Spinal cord (tissue), 10 donors: ENCODE results near the gene CACNA1A. TPM values are rescaled to one million over a fixed set of nuclear protein-coding genes. Genes with fewer than 3 reads are reported as not detected.
A peak's percentile ranks its signal among the peaks of the same experiment; 100 is the strongest.

Experiments used
- DNase-seq, 6 donors: peaks; one replicate each; pipeline versions ENCODE4 v3.0.0 to v3.0.0-alpha.2; 2013 to 2015; ENCODE audit warnings: low spot score in 6 of 6, low read depth in 4 of 6
- H3K27ac ChIP-seq: one replicate; pipeline ENCODE4 v1.5.1; 2013; ENCODE audit warnings: low read depth, low read length, control low read depth
- H3K27me3 ChIP-seq: one replicate; pipeline ENCODE4 v1.6.1; 2013; ENCODE audit warnings: low read length; ENCODE audit not compliant: control insufficient read depth, insufficient read depth
- H3K36me3 ChIP-seq: one replicate; pipeline ENCODE4 v1.6.1; 2013; ENCODE audit warnings: low read length; ENCODE audit not compliant: control insufficient read depth, insufficient read depth
- H3K4me1 ChIP-seq: one replicate; pipeline ENCODE4 v1.6.1; 2013; ENCODE audit warnings: low read length; ENCODE audit not compliant: control insufficient read depth, insufficient read depth
- H3K4me3 ChIP-seq: one replicate; pipeline ENCODE4 v1.5.1; 2013; ENCODE audit warnings: low read depth, low read length, control low read depth
- H3K9me3 ChIP-seq: one replicate; pipeline ENCODE4 v1.6.1; 2013; ENCODE audit warnings: low read length; ENCODE audit not compliant: control insufficient read depth, insufficient read depth
- WGBS: methylation state at CpG from one replicate; pipeline ENCODE4 v1.1.5; 2013; ENCODE audit warnings: missing lambda C conversion rate; ENCODE audit not compliant: insufficient coverage; 5-methylcytosine and 5-hydroxymethylcytosine counted together
- polyA plus RNA-seq, 2 donors: library from polyadenylated mRNA; unstranded; fragments of 120-200 nt; gene quantifications; one replicate each; pipeline ENCODE4 v1.2.1, GENCODE V29; 2013; ENCODE audit not compliant: insufficient read length in 2 of 2
- total RNA-seq, 2 donors: library from RNA; depleted of rRNA in 1 of 2; stranded (reverse); fragments of 120-200 nt in 1 of 2; fragments of >200 nt in 1 of 2; gene quantifications; one replicate each; pipeline versions ENCODE4 v1.2.3 to v1.2.4, GENCODE V29; 2013 to 2014
- donor health status: healthy.

The CACNA1A gene
- total and polyA plus RNA-seq, 4 donors = 39.8 to 116 (median 66.7) TPM

- Histone ChIP-seq H3K9me3 (no peaks in the 10 kb centered on the region), H3K4me3 (no peak overlapping the region), H3K4me1 (peaks cover 5% of the 10 kb centered on the region), H3K36me3 (no peaks in the 10 kb centered on the region), H3K27ac (no peak overlapping the region), H3K27me3 (no peaks in the 10 kb centered on the region)
- DNase-seq = peak in 3 of 6 donors; percentile 36 to 86 (median 66)
- WGBS = 27% methylated on average over 14 of the region's 18 CpGs
These were observed 109.8 kb downstream of the CACNA1A start for GRCh38 chr19:13396250-13397080.

- H3K9me3 ChIP-seq = no peaks in the 10 kb centered on the region
- no peaks in the 10 kb centered on the region for H3K36me3 ChIP-seq
- no peak overlapping the region for H3K27ac ChIP-seq
- H3K4me3 ChIP-seq = no peak overlapping the region
- no peak for DNase-seq
- no peaks in the 10 kb centered on the region for H3K27me3 ChIP-seq
- no peaks in the 10 kb centered on the region for H3K4me1 ChIP-seq
- 21% methylated on average over 3 of the region's 4 CpGs for WGBS
These were observed 123.7 kb downstream of the CACNA1A start for GRCh38 chr19:13382633-13382938.

- no peaks in the 10 kb centered on the region for H3K36me3 ChIP-seq
- no peaks in the 10 kb centered on the region for H3K9me3 ChIP-seq
- no peak for DNase-seq
- no peak overlapping the region for H3K27ac ChIP-seq
- H3K4me1 ChIP-seq = no peaks in the 10 kb centered on the region
- WGBS = 74% methylated on average over 8 of the region's 9 CpGs
- no peak overlapping the region for H3K4me3 ChIP-seq
- H3K27me3 ChIP-seq = no peaks in the 10 kb centered on the region
These were observed 124.2 kb downstream of the CACNA1A start for GRCh38 chr19:13381827-13382632.

- no peak overlapping the region for H3K27ac ChIP-seq
- peaks cover 2% of the 10 kb centered on the region for H3K36me3 ChIP-seq
- H3K4me1 ChIP-seq = no peaks in the 10 kb centered on the region
- DNase-seq = no peak
- no peaks in the 10 kb centered on the region for H3K9me3 ChIP-seq
- no peak overlapping the region for H3K4me3 ChIP-seq
- no peaks in the 10 kb centered on the region for H3K27me3 ChIP-seq
These were observed 129.7 kb downstream of the CACNA1A start for GRCh38 chr19:13376537-13376936.

- H3K27ac ChIP-seq = no peak overlapping the region
- no peaks in the 10 kb centered on the region for H3K9me3 ChIP-seq
- no peak for DNase-seq
- H3K27me3 ChIP-seq = no peaks in the 10 kb centered on the region
- H3K4me1 ChIP-seq = no peaks in the 10 kb centered on the region
- WGBS = 46% methylated on average over 2 of the region's 3 CpGs
- peaks cover 4% of the 10 kb centered on the region for H3K36me3 ChIP-seq
- H3K4me3 ChIP-seq = no peak overlapping the region
These were observed 132.7 kb downstream of the CACNA1A start for GRCh38 chr19:13373599-13373998.

- Histone ChIP-seq H3K27me3 (no peaks in the 10 kb centered on the region), H3K27ac (no peak overlapping the region), H3K36me3 (peaks cover 4% of the 10 kb centered on the region), H3K4me3 (no peak overlapping the region), H3K4me1 (no peaks in the 10 kb centered on the region), H3K9me3 (no peaks in the 10 kb centered on the region)
- WGBS = 86% methylated on average over 2 of the region's 5 CpGs
- no peak for DNase-seq
These were observed 135.3 kb downstream of the CACNA1A start for GRCh38 chr19:13370948-13371347.

- WGBS = 89% methylated on average over 8 of the region's 13 CpGs
- no peak overlapping the region for H3K4me3 ChIP-seq
- peaks cover 6% of the 10 kb centered on the region for H3K36me3 ChIP-seq
- H3K27ac ChIP-seq = no peak overlapping the region
- peak in 4 of 6 donors; percentile 9 to 75 (median 22) for DNase-seq
- no peaks in the 10 kb centered on the region for H3K9me3 ChIP-seq
- no peaks in the 10 kb centered on the region for H3K4me1 ChIP-seq
- H3K27me3 ChIP-seq = no peaks in the 10 kb centered on the region
These were observed 139.6 kb downstream of the CACNA1A start for GRCh38 chr19:13366529-13367143.

GRCh38 chr19:13363954-13364353, 142.3 kb downstream of the CACNA1A start:
- no peak for DNase-seq
- Histone ChIP-seq H3K27me3 (no peaks in the 10 kb centered on the region), H3K36me3 (peaks cover 10% of the 10 kb centered on the region), H3K27ac (no peak overlapping the region), H3K4me1 (no peaks in the 10 kb centered on the region), H3K4me3 (no peak overlapping the region), H3K9me3 (peaks cover 1% of the 10 kb centered on the region)
- WGBS = 60% methylated on average over 1 of the region's 5 CpGs

GRCh38 chr19:13363245-13363644, 143.0 kb downstream of the CACNA1A start:
- no peak for DNase-seq
- H3K36me3 ChIP-seq = peaks cover 13% of the 10 kb centered on the region
- no peaks in the 10 kb centered on the region for H3K4me1 ChIP-seq
- H3K9me3 ChIP-seq = peaks cover 1% of the 10 kb centered on the region
- H3K4me3 ChIP-seq = no peak overlapping the region
- WGBS = 44% methylated on average over 1 of the region's 7 CpGs
- H3K27ac ChIP-seq = no peak overlapping the region
- H3K27me3 ChIP-seq = no peaks in the 10 kb centered on the region
